ENCODE results near the gene LTBP4.
"Not testable (repeated sequence)": the region's sequence is repeated elsewhere in the genome, so short reads cannot be mapped to it uniquely, and the experiment has no call there.

The LTBP4 gene

GRCh38 chr19:40601134-40601974 lies at the start of gene LTBP4:
LTBP4 (plus strand) TSS chr19:40601369; CDS start chr19:40601388, 19 bp downstream.
- DNase-seq (ENCODE audit: low read depth in 2 of 2): no peak

GRCh38 chr19:40552848-40553247 lies 48.3 kb upstream of the LTBP4 start:
- DNase-seq (ENCODE audit: low read depth in 2 of 2): no peak

GRCh38 chr19:40553885-40554857 lies 47.0 kb upstream of the LTBP4 start:
- DNase-seq (ENCODE audit: low read depth in 2 of 2): no peak

- no peak for DNase-seq (ENCODE audit: low read depth in 2 of 2)
These were observed 45.0 kb upstream of the LTBP4 start for GRCh38 chr19:40555978-40556689.

GRCh38 chr19:40556953-40557530 lies 44.1 kb upstream of the LTBP4 start:
- DNase-seq (ENCODE audit: low read depth in 2 of 2): no peak

- DNase-seq (ENCODE audit: low read depth in 2 of 2): no peak
These were observed 41.8 kb upstream of the LTBP4 start for GRCh38 chr19:40559394-40559793.

- DNase-seq (ENCODE audit: low read depth in 2 of 2): no peak
These were observed 41.1 kb upstream of the LTBP4 start for GRCh38 chr19:40560092-40560507.

GRCh38 chr19:40561947-40562346 lies 39.2 kb upstream of the LTBP4 start:
- no peak for DNase-seq (ENCODE audit: low read depth in 2 of 2)

GRCh38 chr19:40564535-40564934 lies 36.6 kb upstream of the LTBP4 start:
- DNase-seq (ENCODE audit: low read depth in 2 of 2): not testable (repeated sequence)

- DNase-seq (ENCODE audit: low read depth in 2 of 2): no peak
These were observed 35.8 kb upstream of the LTBP4 start for GRCh38 chr19:40565355-40565754.

- DNase-seq (ENCODE audit: low read depth in 2 of 2): no peak
These were observed 35.2 kb upstream of the LTBP4 start for GRCh38 chr19:40565910-40566495.

GRCh38 chr19:40567040-40567749 lies 34.0 kb upstream of the LTBP4 start:
- DNase-seq (ENCODE audit: low read depth in 2 of 2): no peak

- DNase-seq (ENCODE audit: low read depth in 2 of 2): no peak
These were observed 33.2 kb upstream of the LTBP4 start for GRCh38 chr19:40567750-40568494.

- peak; percentile 85 to 96 for DNase-seq (ENCODE audit: low read depth in 2 of 2)
These were observed 30.7 kb upstream of the LTBP4 start for GRCh38 chr19:40570313-40571004.

- no peak for DNase-seq (ENCODE audit: low read depth in 2 of 2)
These were observed 30.2 kb upstream of the LTBP4 start for GRCh38 chr19:40571005-40571318.

- DNase-seq (ENCODE audit: low read depth in 2 of 2): no peak
These were observed 29.2 kb upstream of the LTBP4 start for GRCh38 chr19:40571831-40572495.

- no peak for DNase-seq (ENCODE audit: low read depth in 2 of 2)
These were observed 25.8 kb upstream of the LTBP4 start for GRCh38 chr19:40575326-40575725.

GRCh38 chr19:40576151-40576584 lies 25.0 kb upstream of the LTBP4 start:
- no peak for DNase-seq (ENCODE audit: low read depth in 2 of 2)
